ENCODE results near the gene SLC35B1.

- TF ChIP-seq CTCF (conservative IDR thresholded peaks at IDR 0.05; ENCODE audit: low read depth, low read length) (no peak), EZH2 (IDR thresholded peaks at IDR 0.05; ENCODE audit: borderline replicate concordance, low read depth, low read length, poor library complexity, severe bottlenecking) (no peak)
Observed at GRCh38 chr17:49725452-49726130, 17.8 kb upstream of the SLC35B1 start.
